Prostate gland (tissue), 2 donors: Measurements from ENCODE around the gene TMSB4X. TPM values are rescaled to one million over a fixed set of nuclear protein-coding genes. Genes with fewer than 3 reads are reported as not detected.

ENCODE experiments used
- DNase-seq: peaks from one replicate; pipeline ENCODE4 v3.0.0-alpha.2; 2019; ENCODE audit warnings: low spot score
- H3K27ac ChIP-seq, 2 donors: fragments of 200-600 bp; sonication (generic); 2 replicates each; pipeline ENCODE4 v1.5.1; 2017 to 2019
- H3K27me3 ChIP-seq: fragments of 200-600 bp; sonication (generic); replicated peaks from 2 replicates; pipeline ENCODE4 v1.5.1; 2019; ENCODE audit not compliant: insufficient read depth
- H3K36me3 ChIP-seq, 2 donors: fragments of 200-600 bp; sonication (generic); 1 replicate in 1 of 2; 2 replicates in 1 of 2; pipeline versions ENCODE4 v1.5.1 to v1.8.1; 2017 to 2019
- H3K4me1 ChIP-seq: fragments of 200-600 bp; sonication (generic); replicated peaks from 2 replicates; pipeline ENCODE4 v1.5.1; 2019
- H3K4me3 ChIP-seq, 2 donors: fragments of 200-600 bp; sonication (generic); 2 replicates each; pipeline ENCODE4 v1.5.1; 2017 to 2019
- H3K9me3 ChIP-seq: fragments of 200-600 bp; sonication (generic); 2 replicates; pipeline ENCODE4 v1.5.1; 2017
- CTCF ChIP-seq, 4 experiments: fragments of 200-600 bp in 2 of 4; fragments of 450-650 bp in 2 of 4; sonication (generic) in 2 of 4; IDR thresholded peaks; 1 replicate in 3 of 4; 2 replicates in 1 of 4; pipeline ENCODE4 v1.5.1; 2016 to 2019; ENCODE audit warnings: antibody characterized with exemption in 4 of 4, mild to moderate bottlenecking in 2 of 4, moderate library complexity in 2 of 4
- POLR2A ChIP-seq: fragments of 450-650 bp; IDR thresholded peaks from one replicate; pipeline ENCODE4 v1.6.1; 2016; ENCODE audit warnings: antibody characterized with exemption, mild to moderate bottlenecking
- POLR2AphosphoS5 ChIP-seq: sonication (generic); formaldehyde crosslinking; IDR thresholded peaks from one replicate; pipeline ENCODE4 v1.6.1; 2017; ENCODE audit warnings: antibody characterized with exemption
- WGBS: methylation state at CpG from one replicate; pipeline ENCODE4 v1.1.5; 2018; 5-methylcytosine and 5-hydroxymethylcytosine counted together
- intact Hi-C: fragments of 100-400 bp; cut with DNase I; formaldehyde crosslinking; loops from one replicate; pipeline ENCODE4 v1.14.2; 2022
- total RNA-seq, 2 donors: library from RNA; depleted of rRNA; stranded (reverse); fragments of >200 nt; gene quantifications; one replicate each; pipeline ENCODE4 v1.1.0, GENCODE V29; 2016

The TMSB4X gene
- total RNA-seq, 2 donors from 2014 or later = 1,116 to 1,330 TPM

GRCh38 chrX:12949927-12950656 is 24.8 kb upstream of the TMSB4X start:
- 32% methylated on average over 11 of the region's 11 CpGs for WGBS
- H3K27me3 ChIP-seq = no peaks in the 10 kb centered on the region
- no peaks in the 10 kb centered on the region for H3K4me1 ChIP-seq
- no peaks in the 10 kb centered on the region for H3K36me3 ChIP-seq
- DNase-seq = peak; percentile 44
- peak overlapping the region; percentile 38 to 42 for H3K27ac ChIP-seq
- intact Hi-C loops = loop anchor here (10.0 kb wide), 1 partner anchor 695 kb away; no protein-coding TSS in a partner anchor
- H3K9me3 ChIP-seq = no peaks in the 10 kb centered on the region
- no peak overlapping the region for H3K4me3 ChIP-seq
- TF ChIP-seq CTCF (IDR thresholded peaks at IDR 0.05) = no peak
- TF ChIP-seq POLR2A = peak; percentile 39
- peak; percentile 61 for TF ChIP-seq POLR2AphosphoS5

- Histone ChIP-seq H3K27me3 (no peaks in the 10 kb centered on the region), H3K36me3 (no peaks in the 10 kb centered on the region), H3K4me3 (no peak overlapping the region), H3K9me3 (no peaks in the 10 kb centered on the region), H3K27ac (peak overlapping the region in 1 of 2 donors; percentile 23), H3K4me1 (no peaks in the 10 kb centered on the region)
- 70% methylated on average over 9 of the region's 9 CpGs for WGBS
- DNase-seq = no peak
- no peak for TF ChIP-seq POLR2A
- TF ChIP-seq CTCF (IDR thresholded peaks at IDR 0.05) = peak in 1 of 4 experiments; percentile 21
- TF ChIP-seq POLR2AphosphoS5 = no peak
- intact Hi-C loops = loop anchor here (10.0 kb wide), 1 partner anchor 694 kb away; no protein-coding TSS in a partner anchor
These were observed 23.9 kb upstream of the TMSB4X start for GRCh38 chrX:12950851-12951594.

- no peaks in the 10 kb centered on the region for H3K9me3 ChIP-seq
- no peak for TF ChIP-seq POLR2A
- no peak for TF ChIP-seq POLR2AphosphoS5
- TF ChIP-seq CTCF (IDR thresholded peaks at IDR 0.05) = no peak
- intact Hi-C loops = loop anchor here (10.0 kb wide), 1 partner anchor 693 kb away; no protein-coding TSS in a partner anchor
- H3K4me3 ChIP-seq = no peak overlapping the region
- H3K27ac ChIP-seq = no peak overlapping the region
- WGBS = 83% methylated on average over 5 of the region's 5 CpGs
- H3K4me1 ChIP-seq = no peaks in the 10 kb centered on the region
- no peaks in the 10 kb centered on the region for H3K36me3 ChIP-seq
- no peaks in the 10 kb centered on the region for H3K27me3 ChIP-seq
- no peak for DNase-seq
These were observed 23.3 kb upstream of the TMSB4X start for GRCh38 chrX:12951595-12951975.

GRCh38 chrX:12953420-12953819 is 21.5 kb upstream of the TMSB4X start:
- WGBS = 97% methylated on average over 7 of the region's 8 CpGs
- no peaks in the 10 kb centered on the region for H3K4me1 ChIP-seq
- no peak overlapping the region for H3K4me3 ChIP-seq
- no peaks in the 10 kb centered on the region for H3K9me3 ChIP-seq
- no peak overlapping the region for H3K27ac ChIP-seq
- no peaks in the 10 kb centered on the region for H3K36me3 ChIP-seq
- no peaks in the 10 kb centered on the region for H3K27me3 ChIP-seq
- intact Hi-C loops = loop anchor here (10.0 kb wide), 1 partner anchor 691 kb away; no protein-coding TSS in a partner anchor
- TF ChIP-seq POLR2A (no peak), POLR2AphosphoS5 (no peak), CTCF (IDR thresholded peaks at IDR 0.05) (no peak)
- DNase-seq = no peak
